SK-N-SH (cell line): ENCODE results near the gene PSMB8. TPM values are rescaled to one million over a fixed set of nuclear protein-coding genes. Genes with fewer than 3 reads are reported as not detected.

Experiments used
- CTCF ChIA-PET: fragments of 300-600, 350-600 bp; formaldehyde crosslinking; extraction: SDS; loops from one replicate; lab custom pipeline; 2021; lab: Yijun Ruan, JAX
- POLR2A ChIA-PET: fragments of 350-600 bp; sonication (Branson Sonifier 250); formaldehyde crosslinking; extraction: SDS; loops from one replicate; lab custom pipeline; 2020; ENCODE audit warnings: antibody characterized with exemption, inconsistent platforms; lab: Yijun Ruan, JAX
- DNase-seq: peaks from one replicate; pipeline ENCODE4 v3.0.0; 2012
- H2AFZ ChIP-seq: fragments of 200-600 bp; sonication (generic); 2 replicates; pipeline ENCODE4 v1.8.1; 2016; ENCODE audit warnings: antibody characterized with exemption, mild to moderate bottlenecking, low read depth
- H3F3A ChIP-seq: fragments of 200-600 bp; sonication (generic); replicated peaks from 2 replicates; pipeline ENCODE3; 2016; ENCODE audit warnings: antibody characterized with exemption, mild to moderate bottlenecking; ENCODE audit not compliant: insufficient read depth
- H3K27ac ChIP-seq, 2 experiments: fragments of 200-500 bp in 1 of 2; fragments of 200-600 bp in 1 of 2; sonication (Bioruptor generic) in 1 of 2; sonication (generic), shearing (Covaris generic) in 1 of 2; 2 replicates each; pipeline versions ENCODE4 v1.5.1 to v1.6.1; 2014 to 2016; ENCODE audit warnings: low read depth in 2 of 2, inconsistent platforms in 1 of 2, low read length in 1 of 2, mild to moderate bottlenecking in 1 of 2, mixed read lengths in 1 of 2
- H3K27me3 ChIP-seq: fragments of 200-600 bp; sonication (generic), shearing (Covaris generic); 2 replicates; pipeline ENCODE4 v1.6.1; 2016; ENCODE audit warnings: mixed run types; ENCODE audit not compliant: insufficient read depth
- H3K36me3 ChIP-seq, 2 experiments: fragments of 200-500 bp in 1 of 2; fragments of 200-600 bp in 1 of 2; sonication (Bioruptor generic) in 1 of 2; sonication (generic) in 1 of 2; replicated peaks in 1 of 2; 2 replicates each; pipeline versions ENCODE3 to v1.5.1; 2014 to 2016; ENCODE audit warnings: low read length in 1 of 2, mild to moderate bottlenecking in 1 of 2; ENCODE audit not compliant: insufficient read depth in 2 of 2, control insufficient read depth in 1 of 2
- H3K4me1 ChIP-seq, 2 experiments: fragments of 200-500 bp in 1 of 2; fragments of 200-600 bp in 1 of 2; sonication (Bioruptor generic) in 1 of 2; sonication (generic), shearing (Covaris generic) in 1 of 2; 2 replicates each; pipeline versions ENCODE4 v1.5.1 to v1.6.1; 2014 to 2016; ENCODE audit warnings: low read depth in 1 of 2, low read length in 1 of 2, mixed run types in 1 of 2; ENCODE audit not compliant: insufficient read depth in 2 of 2, control insufficient read depth in 1 of 2
- H3K4me2 ChIP-seq: fragments of 200-600 bp; sonication (generic), shearing (Covaris generic); 2 replicates; pipeline ENCODE4 v1.6.1; 2017; ENCODE audit warnings: mixed run types
- H3K4me3 ChIP-seq, 2 experiments: fragments of 200-500 bp in 1 of 2; fragments of 200-600 bp in 1 of 2; sonication (Bioruptor generic) in 1 of 2; sonication (generic), shearing (Covaris generic) in 1 of 2; 2 replicates each; pipeline versions ENCODE4 v1.5.1 to v1.8.1; 2014 to 2016; ENCODE audit warnings: low read depth in 2 of 2, inconsistent platforms in 1 of 2, low read length in 1 of 2, mild to moderate bottlenecking in 1 of 2, mixed read lengths in 1 of 2, moderate library complexity in 1 of 2
- H3K79me2 ChIP-seq: fragments of 200-600 bp; sonication (generic); 2 replicates; pipeline ENCODE4 v1.8.1; 2017; ENCODE audit warnings: mild to moderate bottlenecking; ENCODE audit not compliant: insufficient read depth
- H3K9ac ChIP-seq: fragments of 200-600 bp; sonication (generic); 2 replicates; pipeline ENCODE4 v1.6.1; 2017; ENCODE audit warnings: mixed run types
- H3K9me2 ChIP-seq: fragments of 200-600 bp; sonication (generic); 2 replicates; pipeline ENCODE4 v1.6.1; 2017; ENCODE audit warnings: mixed run types
- H3K9me3 ChIP-seq: fragments of 200-600 bp; sonication (generic); 2 replicates; pipeline ENCODE4 v1.6.1; 2017; ENCODE audit warnings: mixed run types, mild to moderate bottlenecking, moderate library complexity
- H4K20me1 ChIP-seq: fragments of 200-600 bp; sonication (generic); 2 replicates; pipeline ENCODE4 v1.6.1; 2017; ENCODE audit warnings: mild to moderate bottlenecking, mixed run types; ENCODE audit not compliant: insufficient read depth
- FOSL2 ChIP-seq: IDR thresholded peaks from 2 replicates; pipeline ENCODE4 v1.4.0; 2012; ENCODE audit warnings: low read depth, mild to moderate bottlenecking, moderate library complexity, borderline replicate concordance
- FOXJ3 ChIP-seq: sonication (generic); formaldehyde crosslinking; IDR thresholded peaks from 2 replicates; pipeline ENCODE4 v1.5.1; 2020; ENCODE audit warnings: mild to moderate bottlenecking, missing genetic modification reagents
- FOXM1 ChIP-seq: IDR thresholded peaks from 2 replicates; pipeline ENCODE4 v1.4.0; 2012; ENCODE audit warnings: low read depth, mild to moderate bottlenecking
- NFIC ChIP-seq: IDR thresholded peaks from 2 replicates; pipeline ENCODE4 v1.4.0; 2012; ENCODE audit warnings: borderline replicate concordance
- PBX3 ChIP-seq: IDR thresholded peaks from 2 replicates; pipeline ENCODE4; 2012
- RAD21 ChIP-seq: IDR thresholded peaks from 2 replicates; pipeline ENCODE4 v1.6.1; 2012; ENCODE audit warnings: mild to moderate bottlenecking, low read length
- RXRA ChIP-seq: IDR thresholded peaks from 2 replicates; pipeline ENCODE4 v1.4.0; 2012; ENCODE audit warnings: low read depth, mild to moderate bottlenecking, borderline replicate concordance
- USF2 ChIP-seq: fragments of 150-350 bp; IDR thresholded peaks from 2 replicates; pipeline ENCODE4 v1.6.1; 2017; ENCODE audit warnings: antibody characterized with exemption, low read length, low read depth, borderline replicate concordance
- YY1 ChIP-seq: IDR thresholded peaks from 2 replicates; pipeline ENCODE4 v1.4.0; 2012; ENCODE audit warnings: low read depth, mild to moderate bottlenecking
- WGBS: methylation state at CpG from one replicate; pipeline ENCODE4 v1.1.6; 2017; ENCODE audit warnings: low lambda C conversion rate; 5-methylcytosine and 5-hydroxymethylcytosine counted together
- polyA plus RNA-seq, 3 experiments: library from polyadenylated mRNA; depleted of rRNA; stranded (reverse); fragments of >200 nt; gene quantifications; 2 replicates each; pipeline ENCODE4 v1.2.3, GENCODE V29; 2012

The PSMB8 gene
- polyA plus RNA-seq, 1 of the 3 experiments (the other 2 are of a cell fraction) = 52.8 TPM

GRCh38 chr6:32867022-32867477, 23.2 kb upstream of the PSMB8 start:
- Histone ChIP-seq H3K79me2 (no peaks in the 10 kb centered on the region), H3K27me3 (peaks cover 29% of the 10 kb centered on the region), H3K9me2 (no peaks in the 10 kb centered on the region), H3K4me3 (no peak overlapping the region), H3K9me3 (no peaks in the 10 kb centered on the region), H3K4me2 (no peak overlapping the region), H3K9ac (no peak overlapping the region), H3F3A (no peaks in the 10 kb centered on the region), H4K20me1 (no peaks in the 10 kb centered on the region), H2AFZ (no peak overlapping the region), H3K36me3 (no peaks in the 10 kb centered on the region), H3K27ac (no peak overlapping the region), H3K4me1 (no peaks in the 10 kb centered on the region)
- CTCF ChIA-PET = interaction anchor here (0.7 to 9.5 kb wide), 25 partner anchors 10 to 555 kb away, joined by 3 to 223 read pairs (median 10); partner anchors contain the start of genes HLA-DMA, PSMB8, PSMB9 and TAP1
- WGBS = 18% methylated on average over 3 of the region's 3 CpGs
- TF ChIP-seq YY1 (no peak), USF2 (no peak), FOXM1 (no peak)
- DNase-seq = no peak
- POLR2A ChIA-PET = no interaction called here

GRCh38 chr6:32865724-32866443, 22.0 kb upstream of the PSMB8 start:
- 13% methylated on average over 10 of the region's 10 CpGs for WGBS
- H3K79me2 ChIP-seq = no peaks in the 10 kb centered on the region
- H3F3A ChIP-seq = no peaks in the 10 kb centered on the region
- no peaks in the 10 kb centered on the region for H3K9me3 ChIP-seq
- H3K36me3 ChIP-seq = no peaks in the 10 kb centered on the region
- no peak for DNase-seq
- TF ChIP-seq PBX3 (no peak), NFIC (no peak), FOXJ3 (CRISPR knock-in tag) (no peak), RAD21 (no peak), RXRA (no peak), FOSL2 (no peak)
- ChIA-PET CTCF (interaction anchor here (0.6 to 9.5 kb wide), 4 partner anchors 9 to 405 kb away, joined by 3 to 223 read pairs (median 4); partner anchors contain the start of gene TAP2), POLR2A (no interaction called here)
- no peaks in the 10 kb centered on the region for H4K20me1 ChIP-seq
- H3K4me2 ChIP-seq = no peak overlapping the region
- no peak overlapping the region for H3K9ac ChIP-seq
- H3K9me2 ChIP-seq = no peaks in the 10 kb centered on the region
- H2AFZ ChIP-seq = no peak overlapping the region
- H3K4me3 ChIP-seq = no peak overlapping the region
- H3K27me3 ChIP-seq = peaks cover 22% of the 10 kb centered on the region
- no peaks in the 10 kb centered on the region for H3K4me1 ChIP-seq
- H3K27ac ChIP-seq = no peak overlapping the region
